Measurements from ENCODE around the gene SLC25A13. TPM values are rescaled to one million over a fixed set of nuclear protein-coding genes. Genes with fewer than 3 reads are reported as not detected.

The SLC25A13 gene
- total RNA-seq, 4 donors from 2014 or later, result 9.2 to 30.8 (median 13.6) TPM

GRCh38 chr7:96097835-96098234 is 224.1 kb downstream of the SLC25A13 start:
- intact Hi-C loops (cut with DNase I; ENCODE audit: low total_unique reads), result no loop called here
- Histone ChIP-seq H3K27ac (no peak overlapping the region), H3K9me3 (no peaks in the 10 kb centered on the region), H3K27me3 (no peaks in the 10 kb centered on the region), H3K4me1 (no peaks in the 10 kb centered on the region), H3K4me3 (no peak overlapping the region), H3K36me3 (no peaks in the 10 kb centered on the region)
- DNase-seq, result no peak
- no peak for TF ChIP-seq CTCF (IDR thresholded peaks at IDR 0.05 in 4 of 5, conservative IDR thresholded peaks at IDR 0.05 in 1 of 5)
- no peak for TF ChIP-seq POLR2A (IDR thresholded peaks at IDR 0.05)
- in situ Hi-C loops (cut with MboI; ENCODE audit: low sequenced_read_pairs in 4 of 4), result no loop called here
- ATAC-seq, result no peak

DNA sequence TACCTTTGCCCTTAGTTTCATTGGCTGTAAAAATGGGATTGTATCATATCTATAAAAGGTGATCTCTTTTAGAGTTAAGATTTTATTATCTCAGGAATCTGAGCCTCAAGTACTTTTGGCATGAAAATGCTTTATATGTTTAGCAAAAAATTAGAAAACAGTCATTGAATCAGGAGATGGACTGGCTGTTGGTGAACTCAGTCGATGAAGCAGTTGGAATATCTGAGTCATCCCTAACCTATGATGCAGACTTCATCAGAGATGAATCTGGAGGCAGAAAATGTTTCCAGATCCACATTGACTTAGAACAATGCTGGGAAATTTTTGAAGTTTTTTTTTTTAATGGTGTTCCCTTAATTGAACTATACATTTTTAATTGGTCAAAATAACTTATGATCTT is 228.5 kb downstream of the SLC25A13 start:
- Histone ChIP-seq H3K27ac (no peak overlapping the region), H3K4me1 (no peaks in the 10 kb centered on the region), H3K27me3 (no peaks in the 10 kb centered on the region), H3K9me3 (no peaks in the 10 kb centered on the region), H3K36me3 (no peaks in the 10 kb centered on the region), H3K4me3 (no peak overlapping the region)
- ATAC-seq, result no peak
- in situ Hi-C loops (cut with MboI; ENCODE audit: low sequenced_read_pairs in 4 of 4), result no loop called here
- intact Hi-C loops (cut with DNase I; ENCODE audit: low total_unique reads), result loop anchor here (2.0 kb wide), 1 partner anchor 51 kb away; no protein-coding TSS in a partner anchor
- TF ChIP-seq CTCF (IDR thresholded peaks at IDR 0.05 in 4 of 5, conservative IDR thresholded peaks at IDR 0.05 in 1 of 5) (no peak), POLR2A (IDR thresholded peaks at IDR 0.05) (no peak)
- no peak for DNase-seq

DNA sequence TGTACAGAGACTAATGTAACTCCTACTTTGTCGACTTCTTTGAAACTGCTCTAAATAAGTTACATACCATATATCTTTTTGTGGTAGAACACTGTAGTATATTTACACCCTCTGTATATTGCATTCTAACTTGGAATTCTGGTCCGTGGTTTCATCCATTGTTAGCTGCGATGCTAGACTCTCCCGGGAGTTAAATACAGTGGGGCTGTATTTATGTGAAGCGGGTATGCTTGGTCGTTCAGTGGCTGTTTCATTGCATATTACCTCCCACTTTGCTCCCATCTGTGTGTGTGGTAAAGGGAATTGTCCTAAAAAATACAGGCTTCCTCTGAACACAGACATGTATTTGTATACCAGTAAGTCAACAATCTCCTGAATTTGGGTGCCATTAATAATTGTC is 231.1 kb downstream of the SLC25A13 start:
- in situ Hi-C loops (cut with MboI; ENCODE audit: low sequenced_read_pairs in 4 of 4), result no loop called here
- intact Hi-C loops (cut with DNase I; ENCODE audit: low total_unique reads), result no loop called here
- no peak for ATAC-seq
- no peak for DNase-seq
- H3K27ac ChIP-seq, result no peak overlapping the region
- H3K27me3 ChIP-seq, result no peaks in the 10 kb centered on the region
- no peaks in the 10 kb centered on the region for H3K9me3 ChIP-seq
- TF ChIP-seq POLR2A (IDR thresholded peaks at IDR 0.05) (no peak), CTCF (IDR thresholded peaks at IDR 0.05 in 4 of 5, conservative IDR thresholded peaks at IDR 0.05 in 1 of 5) (no peak)
- no peaks in the 10 kb centered on the region for H3K36me3 ChIP-seq
- no peak overlapping the region for H3K4me3 ChIP-seq
- H3K4me1 ChIP-seq, result no peaks in the 10 kb centered on the region

GRCh38 chr7:96089511-96089910 is 232.4 kb downstream of the SLC25A13 start:
- Histone ChIP-seq H3K4me1 (no peaks in the 10 kb centered on the region), H3K4me3 (no peak overlapping the region), H3K9me3 (no peaks in the 10 kb centered on the region), H3K36me3 (no peaks in the 10 kb centered on the region), H3K27me3 (no peaks in the 10 kb centered on the region), H3K27ac (no peak overlapping the region)
- in situ Hi-C loops (cut with MboI; ENCODE audit: low sequenced_read_pairs in 4 of 4), result no loop called here
- DNase-seq (no peak), ATAC-seq (no peak)
- intact Hi-C loops (cut with DNase I; ENCODE audit: low total_unique reads), result no loop called here
- TF ChIP-seq POLR2A (IDR thresholded peaks at IDR 0.05) (no peak), CTCF (IDR thresholded peaks at IDR 0.05 in 4 of 5, conservative IDR thresholded peaks at IDR 0.05 in 1 of 5) (no peak)

DNA sequence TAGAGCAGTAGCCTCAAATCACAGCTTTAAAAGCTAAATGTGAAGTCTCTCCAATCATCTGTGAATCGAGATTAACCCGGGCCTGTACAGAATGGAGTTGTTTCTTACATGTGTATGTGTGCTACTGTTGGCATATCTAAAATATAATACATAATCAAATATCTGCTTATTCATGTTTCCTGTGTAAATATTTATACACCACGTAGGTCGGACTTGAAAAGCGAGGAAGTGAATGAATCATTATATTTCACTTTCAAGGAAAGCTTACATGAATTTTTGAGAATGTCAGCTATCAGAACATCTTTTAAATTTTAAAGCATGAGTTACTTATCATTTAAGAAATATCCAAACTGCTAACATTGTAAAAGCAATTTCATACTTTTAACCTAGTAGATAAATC is 233.3 kb downstream of the SLC25A13 start:
- no peak overlapping the region for H3K27ac ChIP-seq
- in situ Hi-C loops (cut with MboI; ENCODE audit: low sequenced_read_pairs in 4 of 4), result no loop called here
- no peaks in the 10 kb centered on the region for H3K27me3 ChIP-seq
- no peak for DNase-seq
- no peak for ATAC-seq
- TF ChIP-seq CTCF (IDR thresholded peaks at IDR 0.05 in 4 of 5, conservative IDR thresholded peaks at IDR 0.05 in 1 of 5) (no peak), POLR2A (IDR thresholded peaks at IDR 0.05) (no peak)
- H3K4me1 ChIP-seq, result no peaks in the 10 kb centered on the region
- H3K4me3 ChIP-seq, result no peak overlapping the region
- no peaks in the 10 kb centered on the region for H3K9me3 ChIP-seq
- intact Hi-C loops (cut with DNase I; ENCODE audit: low total_unique reads), result no loop called here
- H3K36me3 ChIP-seq, result no peaks in the 10 kb centered on the region
